IMR-90 (cell line): Measurements from ENCODE around the gene ZGLP1. TPM values are rescaled to one million over a fixed set of nuclear protein-coding genes. Genes with fewer than 3 reads are reported as not detected.

Experiments used
- ATAC-seq: fragments of 200-7000 bp; cut with Tn5 transposase; 2 replicates; pipeline ENCODE4 v1.9.1; 2020; ENCODE audit warnings: low read depth, mild to moderate bottlenecking, moderate library complexity
- BruUV-seq: library from RNA; stranded (reverse); fragments of 400-500 nt; replicated peaks from 2 replicates; lab custom pipeline; 2021; lab: Mats Ljungman, UMichigan
- CTCF ChIA-PET: fragments of 300-600 bp; formaldehyde crosslinking; extraction: SDS; loops from one replicate; lab custom pipeline; 2021; ENCODE audit warnings: antibody characterized with exemption; lab: Yijun Ruan, JAX
- POLR2A ChIA-PET: fragments of 300-600 bp; sonication (Branson Sonifier 250); formaldehyde crosslinking; loops from one replicate; lab custom pipeline; 2022; ENCODE audit warnings: antibody characterized with exemption; ENCODE audit not compliant: unreplicated experiment; lab: Charles Lee
- DNase-seq: peaks from one replicate; pipeline ENCODE4 v3.0.0; 2013
- H2AFZ ChIP-seq: replicated peaks from 2 replicates; pipeline ENCODE3; 2013; ENCODE audit warnings: low read length, mild to moderate bottlenecking; ENCODE audit not compliant: poor library complexity
- H2AK5ac ChIP-seq: 2 replicates; pipeline ENCODE4 v1.6.1; 2013; ENCODE audit warnings: low read depth, low read length, inconsistent platforms
- H2AK9ac ChIP-seq: replicated peaks from 2 replicates; pipeline ENCODE3; 2013; ENCODE audit warnings: mild to moderate bottlenecking, low read depth, low read length, moderate library complexity; ENCODE audit not compliant: poor library complexity
- H2BK120ac ChIP-seq: 2 replicates; pipeline ENCODE4 v1.6.1; 2013; ENCODE audit warnings: low read depth, low read length, inconsistent platforms
- H2BK15ac ChIP-seq: 3 replicates; pipeline ENCODE4 v1.6.1; 2013; ENCODE audit warnings: low read depth, low read length, inconsistent platforms
- H2BK20ac ChIP-seq: 2 replicates; pipeline ENCODE4 v1.6.1; 2013; ENCODE audit warnings: low read depth, mild to moderate bottlenecking, inconsistent platforms, low read length, moderate library complexity
- H2BK5ac ChIP-seq: 2 replicates; pipeline ENCODE4 v1.6.1; 2013; ENCODE audit warnings: mild to moderate bottlenecking, low read depth, low read length, inconsistent platforms; ENCODE audit not compliant: poor library complexity, severe bottlenecking
- H3K14ac ChIP-seq: replicated peaks from 2 replicates; pipeline ENCODE4 v1.6.1; 2013; ENCODE audit warnings: low read depth, low read length, inconsistent platforms
- H3K18ac ChIP-seq: 2 replicates; pipeline ENCODE4 v1.6.1; 2013; ENCODE audit warnings: low read depth, low read length, control low read depth
- H3K23ac ChIP-seq: 2 replicates; pipeline ENCODE4 v1.6.1; 2013; ENCODE audit warnings: low read depth, low read length, inconsistent platforms
- H3K27ac ChIP-seq: 2 replicates; pipeline ENCODE4 v1.5.1; 2013; ENCODE audit warnings: mild to moderate bottlenecking, control low read depth, low read length; ENCODE audit not compliant: insufficient read depth
- H3K27me3 ChIP-seq: 2 replicates; pipeline ENCODE4 v1.6.1; 2013; ENCODE audit warnings: low read length; ENCODE audit not compliant: control insufficient read depth, insufficient read depth
- H3K36me3 ChIP-seq: 2 replicates; pipeline ENCODE4 v1.6.1; 2013; ENCODE audit warnings: low read length, mixed read lengths; ENCODE audit not compliant: control insufficient read depth, insufficient read depth
- H3K4ac ChIP-seq: 2 replicates; pipeline ENCODE4 v1.6.1; 2013; ENCODE audit warnings: low read depth, low read length, inconsistent platforms
- H3K4me1 ChIP-seq: 2 replicates; pipeline ENCODE4 v1.6.1; 2013; ENCODE audit warnings: low read length, mixed read lengths; ENCODE audit not compliant: control insufficient read depth, insufficient read depth
- H3K4me2 ChIP-seq: 2 replicates; pipeline ENCODE4 v1.6.1; 2013; ENCODE audit warnings: low read depth, mild to moderate bottlenecking, control low read depth, low read length, moderate library complexity
- H3K4me3 ChIP-seq: 2 replicates; pipeline ENCODE4 v1.5.1; 2013; ENCODE audit warnings: low read depth, mild to moderate bottlenecking, control low read depth, low read length, moderate library complexity; ENCODE audit not compliant: insufficient read depth
- H3K56ac ChIP-seq: 2 replicates; pipeline ENCODE4 v1.6.1; 2013; ENCODE audit warnings: low read length, inconsistent platforms; ENCODE audit not compliant: insufficient read depth; ENCODE audit errors: extremely low read depth
- H3K79me1 ChIP-seq, 2 experiments: 2 replicates each; pipeline ENCODE4 v1.6.1; 2013; ENCODE audit warnings: low read length in 2 of 2, inconsistent platforms in 1 of 2, low read depth in 1 of 2
- H3K9ac ChIP-seq: 2 replicates; pipeline ENCODE4 v1.6.1; 2013; ENCODE audit warnings: low read depth, low read length, control low read depth
- H3K9me1 ChIP-seq: 2 replicates; pipeline ENCODE4 v1.6.1; 2013; ENCODE audit warnings: low read length, inconsistent platforms; ENCODE audit not compliant: insufficient read depth
- H3K9me3 ChIP-seq: 2 replicates; pipeline ENCODE4 v1.6.1; 2013; ENCODE audit warnings: low read length; ENCODE audit not compliant: control insufficient read depth, insufficient read depth
- H4K20me1 ChIP-seq: 2 replicates; pipeline ENCODE4 v1.6.1; 2013; ENCODE audit warnings: low read length, inconsistent platforms; ENCODE audit not compliant: insufficient read depth
- H4K5ac ChIP-seq: 2 replicates; pipeline ENCODE4 v1.6.1; 2013; ENCODE audit warnings: mild to moderate bottlenecking, low read depth, low read length, control low read depth
- H4K8ac ChIP-seq, 2 experiments: 2 replicates each; pipeline ENCODE4 v1.6.1; 2013; ENCODE audit warnings: low read depth in 2 of 2, low read length in 2 of 2, control low read depth in 1 of 2, inconsistent platforms in 1 of 2
- H4K91ac ChIP-seq: 2 replicates; pipeline ENCODE4 v1.6.1; 2013; ENCODE audit warnings: low read depth, low read length, inconsistent platforms; ENCODE audit not compliant: insufficient read depth
- CEBPB ChIP-seq: IDR thresholded peaks from 2 replicates; pipeline ENCODE4 v1.6.1; 2012; ENCODE audit warnings: low read depth, low read length, improper control_type of control experiment
- CHD1 ChIP-seq: IDR thresholded peaks from 2 replicates; pipeline ENCODE4 v1.6.1; 2012; ENCODE audit warnings: low read depth, low read length, improper control_type of control experiment
- MAFK ChIP-seq: IDR thresholded peaks from 2 replicates; pipeline ENCODE4 v1.6.1; 2012; ENCODE audit warnings: low read depth, low read length, improper control_type of control experiment
- MAZ ChIP-seq: IDR thresholded peaks from 2 replicates; pipeline ENCODE4 v1.6.1; 2012; ENCODE audit warnings: low read depth, mild to moderate bottlenecking, low read length, improper control_type of control experiment, moderate library complexity, borderline replicate concordance
- RFX5 ChIP-seq: IDR thresholded peaks from 2 replicates; pipeline ENCODE4 v1.8.0; 2012; ENCODE audit warnings: low read depth, mild to moderate bottlenecking, low read length, moderate library complexity
- SMC3 ChIP-seq: fragments of 150-350 bp; IDR thresholded peaks from 2 replicates; pipeline ENCODE4 v1.6.1; 2016; ENCODE audit warnings: low read depth, mild to moderate bottlenecking, antibody characterized with exemption, low read length, moderate library complexity
- WGBS, 2 experiments: methylation state at CpG; one replicate each; pipeline versions ENCODE4 v1.1.5 to v1.1.7; 2013; ENCODE audit warnings: missing lambda C conversion rate in 2 of 2; ENCODE audit not compliant: insufficient read length in 1 of 2; ENCODE audit errors: extremely low coverage in 2 of 2; 5-methylcytosine and 5-hydroxymethylcytosine counted together
- dilution Hi-C: fragments of 300-500 bp; cut with HindIII; formaldehyde crosslinking; loops from one replicate; pipeline ENCODE4 v1.14.3; 2018; ENCODE audit warnings: low sequenced_read_pairs; ENCODE audit not compliant: unreplicated experiment
- in situ Hi-C: fragments of 300-500 bp; cut with MboI; formaldehyde crosslinking; loops from 3 replicates; pipeline ENCODE4 v1.14.3; 2019; ENCODE audit warnings: low sequenced_read_pairs, inconsistent platforms, mixed read lengths
- intact Hi-C: fragments of 100-400 bp; cut with micrococcal nuclease; formaldehyde crosslinking; loops from 2 replicates; pipeline ENCODE4 v1.10.0; 2022
- polyA plus RNA-seq, 3 experiments: library from polyadenylated mRNA; depleted of rRNA; stranded (reverse); fragments of >200 nt; gene quantifications; 2 replicates each; pipeline ENCODE4 v1.2.3, GENCODE V29; 2012; ENCODE audit warnings: low replicate concordance in 1 of 3
- total RNA-seq: library from RNA; depleted of rRNA; stranded (reverse); fragments of >200 nt; gene quantifications from 2 replicates; pipeline ENCODE4 v1.2.3, GENCODE V29; 2012
- TF ChIP-seq, protein P1 (sequence below): fragments of 150-350 bp; IDR thresholded peaks from 2 replicates; pipeline ENCODE4 v1.6.1; 2016; ENCODE audit warnings: low read depth, mild to moderate bottlenecking, low read length, moderate library complexity, borderline replicate concordance
- TF ChIP-seq, protein P2 (sequence below): conservative IDR thresholded peaks from 2 replicates; pipeline ENCODE4 v1.5.1; 2012; ENCODE audit warnings: mild to moderate bottlenecking, low read depth, low read length, improper control_type of control experiment

ZGLP1 gene
- total and polyA plus RNA-seq, 2 of the 4 experiments (the other 2 are of a cell fraction), result 0.54 to 3.1 TPM

DNA sequence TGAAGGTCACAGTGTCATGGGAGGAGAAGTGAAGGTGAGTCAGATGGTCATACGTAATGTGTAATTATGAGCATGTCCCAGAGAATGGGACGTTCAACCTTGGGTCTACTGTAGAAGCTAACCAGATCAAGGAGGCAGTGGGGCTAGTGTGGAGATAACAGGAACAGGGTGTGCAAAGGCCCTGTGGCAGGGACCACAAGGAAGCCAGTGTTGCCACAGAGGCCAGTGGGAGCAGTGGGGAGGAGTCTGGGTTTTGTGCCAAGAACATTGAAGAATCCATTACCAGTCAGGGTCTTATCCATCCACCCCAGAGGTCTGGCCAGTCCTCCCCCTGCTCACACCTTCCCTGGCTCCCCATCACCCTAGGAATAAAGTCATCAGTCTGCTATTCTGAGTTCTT, 54.3 kb downstream of the ZGLP1 start:
- in situ Hi-C loops, result no loop called here
- no peak for ATAC-seq

More for the DNA sequence above, 54.3 kb downstream of the ZGLP1 start:
- no peak overlapping the region for H3K23ac ChIP-seq
- H3K4me1 ChIP-seq, result 0 out of 2 replicates have a peak, but pooled peaks cover 2% of the 10 kb centered on the region
- H4K20me1 ChIP-seq, result no peaks in the 10 kb centered on the region
- CTCF ChIA-PET, result no interaction called here
- no peak overlapping the region for H2BK15ac ChIP-seq
- intact Hi-C loops, result loop anchor here (10.0 kb wide), 1 partner anchor 231 kb away; no protein-coding TSS in a partner anchor
- H3K36me3 ChIP-seq, result peaks cover 36% of the 10 kb centered on the region
- no peak overlapping the region for H2BK5ac ChIP-seq
- H3K27me3 ChIP-seq, result no peaks in the 10 kb centered on the region
- no peak overlapping the region for H3K18ac ChIP-seq
- H4K8ac ChIP-seq, result no peak overlapping the region
- no peaks in the 10 kb centered on the region for H3K9me3 ChIP-seq
- H3K56ac ChIP-seq, result no peak overlapping the region
- no peak overlapping the region for H3K4me2 ChIP-seq
- dilution Hi-C loops, result no loop called here
- no peak overlapping the region for H2BK120ac ChIP-seq
- no CpG with 5 or more reads among the region's 2 CpGs for WGBS, 2 experiments
- no peak overlapping the region for H2AK9ac ChIP-seq
- no peak overlapping the region for H3K14ac ChIP-seq
- no peaks in the 10 kb centered on the region for H3K9me1 ChIP-seq
- no peak overlapping the region for H2BK20ac ChIP-seq
- TF ChIP-seq MAZ (no peak), RFX5 (no peak), CHD1 (no peak), CEBPB (no peak), MAFK (no peak), SMC3 (no peak)
- TF ChIP-seq, protein P1, sequence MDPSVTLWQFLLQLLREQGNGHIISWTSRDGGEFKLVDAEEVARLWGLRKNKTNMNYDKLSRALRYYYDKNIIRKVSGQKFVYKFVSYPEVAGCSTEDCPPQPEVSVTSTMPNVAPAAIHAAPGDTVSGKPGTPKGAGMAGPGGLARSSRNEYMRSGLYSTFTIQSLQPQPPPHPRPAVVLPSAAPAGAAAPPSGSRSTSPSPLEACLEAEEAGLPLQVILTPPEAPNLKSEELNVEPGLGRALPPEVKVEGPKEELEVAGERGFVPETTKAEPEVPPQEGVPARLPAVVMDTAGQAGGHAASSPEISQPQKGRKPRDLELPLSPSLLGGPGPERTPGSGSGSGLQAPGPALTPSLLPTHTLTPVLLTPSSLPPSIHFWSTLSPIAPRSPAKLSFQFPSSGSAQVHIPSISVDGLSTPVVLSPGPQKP, result no peak
- TF ChIP-seq, protein P2, sequence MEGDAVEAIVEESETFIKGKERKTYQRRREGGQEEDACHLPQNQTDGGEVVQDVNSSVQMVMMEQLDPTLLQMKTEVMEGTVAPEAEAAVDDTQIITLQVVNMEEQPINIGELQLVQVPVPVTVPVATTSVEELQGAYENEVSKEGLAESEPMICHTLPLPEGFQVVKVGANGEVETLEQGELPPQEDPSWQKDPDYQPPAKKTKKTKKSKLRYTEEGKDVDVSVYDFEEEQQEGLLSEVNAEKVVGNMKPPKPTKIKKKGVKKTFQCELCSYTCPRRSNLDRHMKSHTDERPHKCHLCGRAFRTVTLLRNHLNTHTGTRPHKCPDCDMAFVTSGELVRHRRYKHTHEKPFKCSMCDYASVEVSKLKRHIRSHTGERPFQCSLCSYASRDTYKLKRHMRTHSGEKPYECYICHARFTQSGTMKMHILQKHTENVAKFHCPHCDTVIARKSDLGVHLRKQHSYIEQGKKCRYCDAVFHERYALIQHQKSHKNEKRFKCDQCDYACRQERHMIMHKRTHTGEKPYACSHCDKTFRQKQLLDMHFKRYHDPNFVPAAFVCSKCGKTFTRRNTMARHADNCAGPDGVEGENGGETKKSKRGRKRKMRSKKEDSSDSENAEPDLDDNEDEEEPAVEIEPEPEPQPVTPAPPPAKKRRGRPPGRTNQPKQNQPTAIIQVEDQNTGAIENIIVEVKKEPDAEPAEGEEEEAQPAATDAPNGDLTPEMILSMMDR, result no peak
- no peak overlapping the region for H2AFZ ChIP-seq
- BruUV-seq, result no TSS peak
- H3K9ac ChIP-seq, result no peak overlapping the region
- DNase-seq, result no peak
- H3K27ac ChIP-seq, result no peak overlapping the region
- peaks cover 10 to 32% of the 10 kb centered on the region in 2 experiments for H3K79me1 ChIP-seq
- no peak overlapping the region for H2AK5ac ChIP-seq
- H3K4ac ChIP-seq, result no peak overlapping the region
- no peak overlapping the region for H3K4me3 ChIP-seq
- no peak overlapping the region for H4K91ac ChIP-seq
- POLR2A ChIA-PET, result no interaction called here
- no peak overlapping the region for H4K5ac ChIP-seq
